Renal cortex interstitium (tissue), 15 donors: ENCODE data around the gene SUSD4. TPM values are rescaled to one million over a fixed set of nuclear protein-coding genes. Genes with fewer than 3 reads are reported as not detected.
"Not testable (repeated sequence)": the region's sequence is repeated elsewhere in the genome, so short reads cannot be mapped to it uniquely, and the experiment has no call there.

Experiments used
- DNase-seq, 11 donors: peaks; one replicate each; pipeline ENCODE4 v3.0.0-alpha.2; 2013; ENCODE audit warnings: low read depth in 9 of 11, low spot score in 4 of 11; ENCODE audit errors: extremely low read depth in 1 of 11
- long read RNA-seq, 16 experiments: transcript quantifications; one replicate each; lab custom pipeline, GENCODE V29; 2026
- polyA plus RNA-seq, 3 donors: library from polyadenylated mRNA; unstranded; fragments of 120-200 nt; gene quantifications; one replicate each; pipeline ENCODE4 v1.2.1, GENCODE V29; 2013; ENCODE audit not compliant: insufficient read length in 3 of 3

The SUSD4 gene
- polyA plus RNA-seq = 10 to 100 TPM; 14.5 to 20.2 (median 16.2) TPM
- long read RNA-seq, donor 1, partial matches to known transcripts = 0 of 3 reads
- long read RNA-seq, donor 1, other reads (novel, unspliced or antisense) = 0 of 3 reads
- long read RNA-seq, donor 2, partial matches to known transcripts = 0 of 2 reads
- long read RNA-seq, donor 2, other reads (novel, unspliced or antisense) = 0 of 2 reads
- long read RNA-seq, donor 3, partial matches to known transcripts = 5 of 6 reads
- long read RNA-seq, donor 3, other reads (novel, unspliced or antisense) = 0 of 6 reads
- long read RNA-seq, donor 4, partial matches to known transcripts = 0 of 1 reads
- long read RNA-seq, donor 4, other reads (novel, unspliced or antisense) = 0 of 1 reads
- long read RNA-seq, donor 5 = 0 reads
- long read RNA-seq, donor 6 = 0 reads
- long read RNA-seq, donor 7, partial matches to known transcripts = 0 of 1 reads
- long read RNA-seq, donor 7, other reads (novel, unspliced or antisense) = 0 of 1 reads
- long read RNA-seq, donor 8, partial matches to known transcripts = 0 of 3 reads
- long read RNA-seq, donor 8, other reads (novel, unspliced or antisense) = 0 of 3 reads
- long read RNA-seq, donor 9, partial matches to known transcripts = 0 of 1 reads
- long read RNA-seq, donor 9, other reads (novel, unspliced or antisense) = 0 of 1 reads
- long read RNA-seq, donor 10 = 0 reads
- long read RNA-seq, donor 11, partial matches to known transcripts = 0 of 4 reads
- long read RNA-seq, donor 11, other reads (novel, unspliced or antisense) = 0 of 4 reads
- long read RNA-seq, donor 12, partial matches to known transcripts = 0 of 1 reads
- long read RNA-seq, donor 12, other reads (novel, unspliced or antisense) = 0 of 1 reads
- long read RNA-seq, donor 13, partial matches to known transcripts = 0 of 5 reads
- long read RNA-seq, donor 13, other reads (novel, unspliced or antisense) = 0 of 5 reads
- long read RNA-seq, donor 14, partial matches to known transcripts = 0 of 1 reads
- long read RNA-seq, donor 14, other reads (novel, unspliced or antisense) = 0 of 1 reads
- long read RNA-seq, donor 15, partial matches to known transcripts = 0 of 1 reads
- long read RNA-seq, donor 15, other reads (novel, unspliced or antisense) = 0 of 1 reads
- long read RNA-seq, donor 16, partial matches to known transcripts = 0 of 11 reads
- long read RNA-seq, donor 16, other reads (novel, unspliced or antisense) = 0 of 11 reads

GRCh38 chr1:223363856-223364684 lies at the start of gene SUSD4:
SUSD4 (minus strand) TSS chr1:223364176; CDS start chr1:223363425, 751 bp downstream.
- DNase-seq = peak in 7 of 11 donors; percentile 18 to 69 (median 59)

- DNase-seq = no peak
Observed at GRCh38 chr1:223413216-223413615, 49.2 kb upstream of the SUSD4 start.

- DNase-seq = no peak
Observed at GRCh38 chr1:223411710-223412109, 47.7 kb upstream of the SUSD4 start.

- DNase-seq = no peak
Observed at GRCh38 chr1:223411309-223411708, 47.3 kb upstream of the SUSD4 start.

GRCh38 chr1:223410036-223410435 lies 46.1 kb upstream of the SUSD4 start:
- no peak for DNase-seq

- no peak for DNase-seq
Observed at GRCh38 chr1:223405507-223405906, 41.5 kb upstream of the SUSD4 start.

GRCh38 chr1:223403184-223403815 lies 39.3 kb upstream of the SUSD4 start:
- DNase-seq = no peak

- DNase-seq = no peak
Observed at GRCh38 chr1:223402790-223403142, 38.8 kb upstream of the SUSD4 start.

GRCh38 chr1:223401873-223402789 lies 38.2 kb upstream of the SUSD4 start:
- DNase-seq = no peak

- DNase-seq = not testable (repeated sequence)
Observed at GRCh38 chr1:223399393-223399792, 35.4 kb upstream of the SUSD4 start.

- no peak for DNase-seq
Observed at GRCh38 chr1:223394706-223395105, 30.7 kb upstream of the SUSD4 start.

GRCh38 chr1:223394242-223394641 lies 30.3 kb upstream of the SUSD4 start:
- DNase-seq = no peak

- peak in 2 of 11 donors; percentile 8 to 13 for DNase-seq
Observed at GRCh38 chr1:223393275-223394214, 29.6 kb upstream of the SUSD4 start, which contains the start of gene CCDC185. CCDC185 (plus strand) TSS chr1:223393415; CDS start chr1:223393476, 61 bp downstream.

- no peak for DNase-seq
Observed at GRCh38 chr1:223390618-223391017, 26.6 kb upstream of the SUSD4 start.

GRCh38 chr1:223386013-223386412 lies 22.0 kb upstream of the SUSD4 start:
- no peak for DNase-seq

GRCh38 chr1:223378754-223379153 lies 14.8 kb upstream of the SUSD4 start:
- DNase-seq = no peak
